ENCODE measurements around the gene CRYGN.

GRCh38 chr7:151484971-151485707 lies 45.2 kb upstream of the CRYGN start:
- TF ChIP-seq, protein P1, sequence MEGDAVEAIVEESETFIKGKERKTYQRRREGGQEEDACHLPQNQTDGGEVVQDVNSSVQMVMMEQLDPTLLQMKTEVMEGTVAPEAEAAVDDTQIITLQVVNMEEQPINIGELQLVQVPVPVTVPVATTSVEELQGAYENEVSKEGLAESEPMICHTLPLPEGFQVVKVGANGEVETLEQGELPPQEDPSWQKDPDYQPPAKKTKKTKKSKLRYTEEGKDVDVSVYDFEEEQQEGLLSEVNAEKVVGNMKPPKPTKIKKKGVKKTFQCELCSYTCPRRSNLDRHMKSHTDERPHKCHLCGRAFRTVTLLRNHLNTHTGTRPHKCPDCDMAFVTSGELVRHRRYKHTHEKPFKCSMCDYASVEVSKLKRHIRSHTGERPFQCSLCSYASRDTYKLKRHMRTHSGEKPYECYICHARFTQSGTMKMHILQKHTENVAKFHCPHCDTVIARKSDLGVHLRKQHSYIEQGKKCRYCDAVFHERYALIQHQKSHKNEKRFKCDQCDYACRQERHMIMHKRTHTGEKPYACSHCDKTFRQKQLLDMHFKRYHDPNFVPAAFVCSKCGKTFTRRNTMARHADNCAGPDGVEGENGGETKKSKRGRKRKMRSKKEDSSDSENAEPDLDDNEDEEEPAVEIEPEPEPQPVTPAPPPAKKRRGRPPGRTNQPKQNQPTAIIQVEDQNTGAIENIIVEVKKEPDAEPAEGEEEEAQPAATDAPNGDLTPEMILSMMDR (IDR thresholded peaks at IDR 0.05): no peak
- no peak for TF ChIP-seq POLR2A (IDR thresholded peaks at IDR 0.05)

Measured in uterus (tissue), 2 donors.